NOMO-1 treated with DMSO at 0.1 percent for 48 hours (cell line): ENCODE results near the gene CD3D.

ENCODE experiments used
- DNase-seq: peaks from one replicate; lab custom pipeline; 2025; ENCODE audit not compliant: unreplicated experiment; lab: John Stamatoyannopoulos, UW

CD3D gene

DNA sequence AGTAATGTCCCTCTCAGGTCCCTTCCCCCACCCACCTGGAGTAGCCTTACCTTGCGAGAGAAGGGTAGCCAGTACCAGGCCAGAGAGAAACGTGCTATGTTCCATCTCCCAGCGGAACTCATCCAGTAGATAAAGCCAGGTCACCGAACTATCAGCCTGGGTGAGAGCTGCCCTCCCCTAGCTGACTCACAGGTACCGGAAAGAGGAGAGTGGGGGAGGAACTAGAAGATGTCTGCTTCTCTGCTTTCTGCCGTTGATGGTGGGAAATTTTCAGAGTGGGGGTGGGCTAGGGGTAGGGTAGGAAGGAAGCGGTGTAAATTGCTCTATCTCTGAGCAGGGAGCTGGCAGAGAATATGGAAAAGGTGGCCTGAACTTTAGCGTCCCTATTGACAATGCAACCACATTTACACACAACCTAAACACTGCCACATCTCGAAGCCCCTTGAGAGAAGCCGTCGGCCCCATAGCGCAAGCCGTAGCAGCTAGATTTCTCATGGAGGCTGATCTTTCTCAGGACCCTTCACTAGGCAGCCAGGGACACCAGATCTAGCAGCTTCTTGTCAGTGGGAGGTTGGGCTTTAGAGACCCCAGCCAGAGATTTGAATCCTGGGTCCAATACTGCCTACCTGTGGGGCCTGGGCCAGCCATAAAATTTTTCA is at the start of gene CD3D:
CD3D (minus strand) TSS at position 203 of the 659 bp plus-strand sequence; CDS start at position 105, 98 bp downstream.
- no peak for DNase-seq

DNA sequence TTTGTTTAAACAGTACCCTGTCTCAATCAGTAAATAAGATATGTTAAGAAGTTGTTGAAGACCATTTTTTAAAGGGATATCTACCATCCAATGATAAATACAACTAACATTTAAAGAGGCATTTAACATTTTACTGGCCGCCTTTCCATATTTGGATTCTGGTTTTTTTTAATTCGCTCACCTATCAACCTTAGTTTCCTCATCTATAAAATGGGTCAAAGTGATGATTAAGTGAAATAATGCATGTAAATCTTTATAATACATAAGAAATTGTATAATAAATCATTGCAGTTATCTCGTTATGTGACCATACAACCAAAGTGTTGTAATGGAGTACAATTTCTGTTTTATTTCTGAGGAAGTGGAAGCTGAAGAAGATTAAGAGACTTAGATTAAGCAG is 41.2 kb upstream of the CD3D start:
- DNase-seq: no peak

DNA sequence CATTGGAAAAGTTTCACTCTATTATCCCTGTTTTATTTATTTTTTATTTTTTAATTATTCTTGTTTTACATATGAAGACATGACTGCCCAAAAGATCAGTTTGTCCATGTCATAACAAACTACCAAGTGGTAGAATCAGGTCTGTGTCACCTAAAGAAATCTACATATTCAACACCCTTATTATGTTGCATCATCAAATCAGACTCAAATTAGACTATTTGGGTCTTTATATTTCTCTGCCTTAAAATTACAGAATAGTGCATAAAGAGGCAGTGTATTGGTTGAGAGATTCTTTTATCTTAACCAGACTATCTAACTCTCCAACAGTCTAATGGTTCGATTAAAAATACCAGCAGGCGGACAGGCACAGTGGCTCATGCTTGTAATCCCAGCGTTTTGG is 40.4 kb upstream of the CD3D start:
- no peak for DNase-seq

DNA sequence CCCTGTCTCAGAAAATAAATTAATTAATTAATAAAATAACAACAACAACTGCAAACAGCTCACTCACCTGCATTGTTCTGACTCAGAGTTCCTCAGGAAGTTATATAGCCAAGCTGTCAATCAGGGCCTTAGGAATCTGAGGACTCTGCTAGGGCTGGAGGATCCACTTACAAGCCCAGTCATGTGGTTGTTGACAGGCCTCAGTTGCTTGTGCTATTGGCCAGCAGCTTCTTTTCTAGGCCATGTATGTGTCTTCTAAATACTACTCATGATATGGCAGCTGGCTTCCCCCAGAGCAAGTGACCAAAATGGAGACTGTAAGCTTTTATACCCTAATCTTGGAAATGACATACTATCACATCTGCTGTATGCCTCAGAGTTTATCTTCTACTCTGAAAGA is 38.1 kb upstream of the CD3D start:
- no peak for DNase-seq

DNA sequence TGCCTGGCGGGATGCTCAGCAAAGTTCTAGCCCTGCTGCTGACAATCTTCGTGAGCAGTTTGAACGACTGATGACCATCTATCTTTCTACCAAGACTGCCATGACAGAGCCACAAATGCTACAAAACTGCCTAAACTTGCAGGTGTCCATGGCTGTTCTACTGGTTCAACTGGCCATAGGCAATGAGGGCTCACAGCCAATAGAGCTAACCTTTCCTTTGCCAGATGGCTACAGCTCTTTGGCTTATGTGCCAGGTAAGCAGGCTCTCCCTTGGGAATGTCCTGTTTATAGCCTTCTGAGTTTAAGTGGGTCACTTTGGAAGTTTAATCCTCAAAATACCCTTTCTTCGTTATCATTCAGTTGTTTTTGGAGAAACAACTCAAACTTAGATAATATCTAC is 37.0 kb upstream of the CD3D start:
- DNase-seq: no peak

DNA sequence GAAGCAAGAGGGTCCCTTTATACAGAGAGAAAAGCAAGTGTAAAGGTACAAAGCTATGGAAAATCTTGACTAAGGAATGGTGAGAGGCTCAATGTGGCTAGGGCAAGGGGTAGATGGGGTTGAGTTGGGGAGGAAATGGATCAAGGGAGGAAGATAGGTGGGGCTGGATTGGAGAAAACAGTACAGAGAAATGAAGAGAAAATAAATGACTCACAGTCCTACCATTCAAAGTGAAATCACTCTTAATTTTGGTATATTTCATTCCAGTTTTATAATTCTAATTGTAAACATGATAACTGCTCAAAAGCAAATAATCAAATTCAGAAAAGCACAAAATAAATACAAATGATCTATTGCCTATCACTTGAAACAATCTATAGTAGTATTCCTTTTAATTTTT is 33.5 kb upstream of the CD3D start:
- DNase-seq: no peak

DNA sequence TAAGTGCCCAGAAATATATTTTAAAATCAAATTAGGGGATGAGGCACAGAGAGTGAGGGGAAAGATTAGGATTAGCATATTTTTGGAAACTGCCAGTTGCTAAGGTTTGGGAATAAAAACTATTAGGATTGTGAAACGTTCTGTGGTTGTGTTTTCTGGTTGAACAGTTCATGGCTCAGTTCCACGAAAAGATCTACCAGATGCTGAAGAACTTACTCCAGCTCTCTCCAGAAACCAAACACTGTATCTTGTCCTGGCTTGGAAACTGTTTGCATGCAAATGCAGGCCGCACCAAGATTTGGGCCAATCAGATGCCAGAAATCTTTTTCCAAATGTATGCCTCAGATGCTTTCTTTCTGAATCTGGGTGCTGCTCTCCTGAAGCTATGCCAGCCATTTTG is 32.2 kb upstream of the CD3D start:
- DNase-seq: no peak

DNA sequence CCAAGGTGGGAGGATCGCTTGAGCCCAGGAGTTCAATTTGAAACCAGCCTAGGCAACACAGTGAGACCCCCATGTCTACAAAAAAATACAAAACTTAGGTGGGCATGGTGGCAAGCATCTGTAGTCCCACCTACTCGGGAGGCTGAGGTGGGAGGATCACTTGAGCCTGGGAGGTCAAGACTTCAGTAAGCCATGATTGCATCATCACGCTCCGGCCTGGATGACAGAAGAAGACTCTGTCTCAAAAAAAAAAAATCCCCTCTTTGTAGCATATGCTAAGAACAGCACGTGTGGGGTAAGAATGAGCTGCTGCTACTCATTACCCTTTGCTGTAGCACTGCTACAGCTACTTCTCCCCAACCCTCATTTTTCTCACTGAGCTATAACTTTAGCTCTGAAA is 31.4 kb upstream of the CD3D start:
- no peak for DNase-seq

DNA sequence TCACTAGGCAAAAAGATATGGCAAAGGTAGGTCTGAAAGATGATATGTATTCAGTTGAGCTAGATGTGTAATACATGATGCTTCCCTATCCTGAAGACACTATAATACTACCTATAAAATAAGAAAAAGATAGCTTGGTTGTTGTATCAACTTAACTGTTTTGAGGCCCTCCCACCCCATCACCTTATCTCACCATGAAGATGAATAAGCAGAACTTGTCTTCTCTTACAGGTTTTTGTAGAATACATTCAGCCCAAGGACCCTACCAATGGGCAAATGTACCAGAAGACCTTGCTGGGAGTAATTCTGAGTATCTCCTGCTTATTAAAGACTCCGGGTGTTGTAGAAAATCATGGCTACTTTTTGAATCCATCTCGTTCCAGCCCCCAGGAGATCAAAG is 30.8 kb upstream of the CD3D start:
- DNase-seq: no peak

DNA sequence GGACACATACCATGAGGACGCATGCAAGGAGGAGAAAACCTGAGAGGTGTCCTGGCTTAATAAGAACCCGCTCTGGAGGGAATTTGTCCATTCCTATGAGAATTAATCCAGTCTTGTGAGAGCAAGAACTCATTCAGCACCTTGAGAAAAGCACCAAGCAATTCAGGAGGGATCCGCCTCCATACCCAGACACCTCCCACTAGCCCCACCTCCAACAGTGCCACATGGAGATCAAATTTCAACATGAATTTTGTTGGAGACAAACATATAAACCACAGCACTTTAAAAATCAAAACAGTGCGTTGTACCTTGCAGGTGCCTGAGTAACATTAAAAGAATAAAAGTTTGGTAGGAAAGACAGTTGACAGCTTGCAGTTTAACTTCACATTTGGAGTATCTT is 28.3 kb upstream of the CD3D start:
- DNase-seq: no peak

DNA sequence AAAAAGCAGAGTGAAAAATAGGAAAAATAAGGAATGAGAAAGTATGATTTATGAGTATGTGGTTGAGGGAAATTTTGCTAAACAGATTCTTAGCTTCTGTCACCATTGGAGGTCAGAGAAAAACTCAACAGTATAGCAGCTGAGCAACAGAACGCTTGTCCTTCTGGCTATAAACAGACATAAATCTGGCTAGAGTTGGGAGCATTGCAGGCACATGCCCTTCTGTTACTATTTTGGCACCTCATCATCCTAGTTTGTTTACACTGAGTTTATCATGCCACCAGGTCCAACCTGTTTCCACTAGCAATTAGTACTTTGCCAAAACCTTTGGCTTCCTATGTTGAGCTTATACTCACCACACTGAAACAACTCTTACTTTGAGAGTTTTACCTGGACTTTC is 23.8 kb upstream of the CD3D start:
- no peak for DNase-seq

DNA sequence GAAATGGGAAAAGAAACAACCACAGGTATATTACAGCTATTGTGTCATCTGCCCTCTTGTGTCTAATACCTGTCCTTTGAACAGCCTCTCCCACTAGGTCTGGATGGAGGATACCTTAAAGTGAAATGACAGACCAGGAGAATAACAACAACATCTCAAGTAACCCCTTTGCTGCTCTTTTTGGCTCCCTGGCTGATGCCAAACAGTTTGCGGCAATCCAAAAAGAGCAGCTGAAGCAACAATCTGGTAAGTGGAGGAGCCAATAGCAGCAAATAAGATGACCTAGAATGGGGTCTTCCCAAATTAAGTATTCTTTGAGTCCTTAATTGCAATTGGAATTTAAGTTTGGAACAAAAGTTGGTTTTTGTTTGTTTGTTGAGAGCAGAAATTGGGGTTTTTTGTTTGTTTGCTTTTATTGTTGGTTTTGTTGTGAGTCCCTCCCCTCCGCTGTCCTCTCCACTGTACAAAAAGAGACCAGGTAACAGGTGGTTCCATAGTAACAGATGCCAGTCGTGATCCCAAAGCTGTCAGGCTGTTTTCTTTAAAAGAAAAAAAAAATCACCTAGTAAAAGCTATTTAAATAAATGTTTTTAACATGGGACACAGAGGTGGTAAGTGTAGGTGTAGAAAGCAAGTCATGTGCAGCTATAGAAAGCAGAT is 22.6 kb upstream of the CD3D start:
- DNase-seq: no peak

DNA sequence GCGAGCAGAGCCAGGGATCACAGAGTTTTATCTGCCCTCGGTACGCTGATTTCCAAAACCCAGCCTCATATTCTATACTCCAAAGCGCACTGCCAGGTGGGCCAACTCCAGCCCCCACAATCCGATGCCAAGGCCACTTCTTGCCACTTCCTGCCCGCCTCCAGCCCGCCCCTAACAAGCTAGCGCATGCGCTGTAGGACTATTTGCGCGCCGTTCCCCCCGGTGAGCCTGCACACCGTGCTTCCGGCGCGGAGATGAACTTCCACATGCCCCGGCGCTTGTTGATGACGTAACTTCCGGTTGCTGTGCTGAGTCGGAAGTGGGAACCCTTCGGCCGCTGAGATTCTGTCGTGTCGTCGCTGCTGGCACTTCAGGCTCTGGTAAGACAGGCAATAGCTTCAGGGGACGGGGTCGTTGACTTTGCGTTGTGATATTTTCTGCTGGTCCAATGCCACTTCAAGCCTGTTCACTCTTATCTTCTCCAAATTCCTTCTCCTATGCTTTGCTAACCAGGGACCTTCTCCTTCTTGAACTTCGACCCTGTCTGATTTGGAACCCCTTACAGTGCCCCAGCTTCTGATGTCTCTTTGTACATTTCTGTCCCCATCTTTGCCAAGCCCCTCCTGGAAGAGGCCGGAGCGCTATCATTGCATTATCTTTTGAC is 16.9 kb upstream of the CD3D start, which contains the start of gene UBE4A:
UBE4A (plus strand) TSS at position 306 of the 664 bp plus-strand sequence. CDS start 5,481 bp downstream, outside the sequence.
- peak; percentile 89 for DNase-seq

DNA sequence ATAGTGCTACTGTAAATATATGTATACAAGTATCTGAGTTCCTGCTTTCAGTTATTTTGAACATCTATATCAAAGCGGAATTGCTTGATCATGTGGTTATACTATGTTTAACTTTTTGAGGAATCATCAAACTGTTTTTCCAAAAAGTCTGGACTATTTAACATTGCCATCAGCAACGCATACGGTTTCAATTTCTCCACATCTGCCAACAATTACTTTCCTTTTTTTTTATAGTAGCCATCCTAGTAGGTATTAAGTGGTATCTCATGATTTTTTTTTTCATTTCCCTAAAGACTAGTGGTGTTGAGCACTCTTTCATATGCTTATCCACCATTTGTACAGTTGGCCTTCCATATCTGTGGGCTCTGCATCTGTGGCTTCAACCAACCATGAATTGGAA is 15.6 kb upstream of the CD3D start:
- no peak for DNase-seq

DNA sequence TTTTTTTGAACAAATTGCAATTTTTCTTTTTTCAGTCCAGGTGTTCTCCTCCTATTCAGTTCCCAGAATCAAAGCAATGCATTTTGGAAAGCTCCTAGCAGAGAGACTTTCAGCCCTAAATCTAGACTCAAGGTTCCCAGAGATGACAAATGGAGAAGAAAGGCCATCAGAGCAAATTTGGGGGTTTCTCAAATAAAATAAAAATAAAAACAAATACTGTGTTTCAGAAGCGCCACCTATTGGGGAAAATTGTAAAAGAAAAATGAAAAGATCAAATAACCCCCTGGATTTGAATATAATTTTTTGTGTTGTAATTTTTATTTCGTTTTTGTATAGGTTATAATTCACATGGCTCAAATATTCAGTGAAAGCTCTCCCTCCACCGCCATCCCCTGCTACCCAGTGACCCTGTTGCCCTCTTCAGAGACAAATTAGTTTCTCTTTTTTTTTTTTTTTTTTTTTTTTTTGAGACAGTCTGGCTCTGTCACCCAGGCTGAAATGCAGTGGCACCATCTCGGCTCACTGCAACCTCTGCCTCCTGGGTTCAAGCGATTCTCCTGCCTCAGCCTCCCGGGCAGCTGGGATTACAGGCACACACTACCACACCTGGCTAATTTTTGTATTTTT is 10.7 kb upstream of the CD3D start:
- peak; percentile 21 for DNase-seq

DNA sequence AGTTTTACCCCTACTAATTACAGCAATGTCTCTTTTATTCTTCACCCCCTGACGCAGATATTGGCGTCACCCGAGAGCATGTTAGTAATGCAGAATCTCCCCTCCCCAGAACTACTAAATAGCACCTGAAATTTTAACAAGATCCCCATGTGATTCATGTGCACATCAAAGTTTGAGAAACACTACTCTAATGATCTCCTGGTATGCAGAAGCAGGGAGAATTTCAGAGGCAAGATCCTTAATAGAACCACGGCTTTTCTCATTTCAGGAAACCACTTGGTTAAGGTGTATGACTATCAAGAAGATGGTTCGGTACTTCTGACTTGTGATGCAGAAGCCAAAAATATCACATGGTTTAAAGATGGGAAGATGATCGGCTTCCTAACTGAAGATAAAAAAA is 7.0 kb upstream of the CD3D start:
- DNase-seq: no peak

DNA sequence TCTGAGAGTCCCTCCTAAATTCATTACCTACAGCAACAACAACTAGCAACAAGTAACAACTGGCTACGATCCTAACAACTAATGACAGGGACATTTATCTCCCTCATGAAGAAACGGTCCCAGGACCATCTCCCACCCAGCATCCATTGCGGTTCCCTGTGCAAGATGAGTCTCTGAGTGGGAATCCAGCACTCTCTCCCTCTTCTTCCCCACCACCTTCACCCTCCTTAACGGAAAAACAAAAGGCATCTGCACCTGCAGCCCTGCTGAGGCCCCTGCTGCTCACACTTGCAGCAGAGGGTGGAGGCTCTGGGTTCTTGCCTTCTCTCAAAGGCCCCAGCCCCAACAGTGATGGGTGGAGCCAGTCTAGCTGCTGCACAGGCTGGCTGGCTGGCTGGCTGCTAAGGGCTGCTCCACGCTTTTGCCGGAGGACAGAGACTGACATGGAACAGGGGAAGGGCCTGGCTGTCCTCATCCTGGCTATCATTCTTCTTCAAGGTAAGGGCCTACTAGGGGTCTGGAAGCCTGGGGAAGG is 1.5 kb upstream of the CD3D start, which contains the start of gene CD3G:
CD3G (plus strand) TSS at position 364 of the 535 bp plus-strand sequence; CDS start at position 444, 80 bp downstream.
- no peak for DNase-seq

DNA sequence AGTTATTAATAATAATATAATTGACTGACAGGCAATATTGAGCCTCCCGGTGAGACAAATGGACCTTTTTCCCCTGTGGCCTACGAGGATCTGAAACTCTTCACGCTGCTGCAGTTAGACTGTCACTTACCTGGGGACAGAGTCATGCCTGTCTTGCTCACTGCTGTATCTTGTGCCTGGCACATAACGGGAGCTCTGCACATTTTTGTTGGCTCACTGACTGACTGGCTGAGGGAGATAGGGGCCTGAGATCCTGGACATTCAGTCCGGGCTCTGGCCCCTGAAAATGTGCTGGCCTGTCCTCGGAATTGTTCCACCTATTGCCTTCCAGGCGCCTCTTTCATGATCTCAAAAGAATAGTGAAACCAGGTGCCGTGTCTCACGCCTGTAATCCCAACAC is 743 bp upstream of the CD3D start:
- no peak for DNase-seq

DNA sequence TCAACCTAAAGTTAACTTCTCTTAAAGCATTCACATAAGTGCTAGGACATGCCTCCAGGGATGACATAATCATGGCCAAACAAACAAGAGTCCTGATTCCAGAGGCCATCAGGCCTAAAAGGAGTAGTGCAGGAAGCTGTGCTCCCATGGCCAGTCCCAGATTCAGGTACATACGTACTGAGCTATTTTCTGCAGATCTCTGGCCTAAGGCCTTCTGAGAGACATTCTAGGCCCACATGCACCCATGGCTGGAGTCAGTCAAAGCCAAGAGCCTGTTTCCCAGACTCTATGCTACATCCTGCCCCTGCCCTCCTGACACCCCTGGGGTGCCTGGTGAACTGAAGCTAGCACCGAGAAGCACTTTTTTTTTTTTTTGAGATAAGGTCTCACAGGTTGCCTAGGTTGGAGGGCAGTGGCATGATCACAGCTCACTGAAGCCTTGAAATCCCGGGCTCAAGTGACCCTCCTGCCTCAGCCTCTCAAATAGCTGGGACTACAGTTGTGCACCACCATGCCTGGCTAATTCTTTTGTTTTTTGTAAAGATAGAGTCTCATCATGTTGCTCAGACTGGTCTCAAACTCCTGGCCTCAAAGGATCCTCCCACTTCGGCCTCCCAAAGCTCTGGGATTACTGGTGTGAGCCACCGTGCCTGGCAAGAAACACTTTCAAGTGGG is 553 bp downstream of the CD3D start:
- DNase-seq: no peak

DNA sequence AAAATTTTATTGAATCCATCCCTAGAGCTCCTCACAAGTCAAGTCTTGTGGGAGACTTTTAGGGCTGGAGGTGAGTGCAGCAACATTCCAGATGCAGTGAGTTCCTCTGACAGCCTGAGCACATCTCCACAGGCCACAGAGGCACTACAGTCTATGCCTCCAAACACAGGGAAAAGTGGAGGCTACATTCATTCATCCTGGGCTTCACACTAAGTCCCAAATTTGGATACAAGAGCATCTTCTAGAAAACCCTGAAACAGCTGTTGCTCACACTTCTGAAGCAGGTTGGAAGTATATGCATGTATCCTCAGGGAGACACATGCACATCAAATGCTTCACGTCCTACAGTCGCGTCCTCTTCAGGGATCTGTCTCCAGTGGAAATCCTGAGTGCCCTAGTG is 1.2 kb downstream of the CD3D start:
- no peak for DNase-seq

DNA sequence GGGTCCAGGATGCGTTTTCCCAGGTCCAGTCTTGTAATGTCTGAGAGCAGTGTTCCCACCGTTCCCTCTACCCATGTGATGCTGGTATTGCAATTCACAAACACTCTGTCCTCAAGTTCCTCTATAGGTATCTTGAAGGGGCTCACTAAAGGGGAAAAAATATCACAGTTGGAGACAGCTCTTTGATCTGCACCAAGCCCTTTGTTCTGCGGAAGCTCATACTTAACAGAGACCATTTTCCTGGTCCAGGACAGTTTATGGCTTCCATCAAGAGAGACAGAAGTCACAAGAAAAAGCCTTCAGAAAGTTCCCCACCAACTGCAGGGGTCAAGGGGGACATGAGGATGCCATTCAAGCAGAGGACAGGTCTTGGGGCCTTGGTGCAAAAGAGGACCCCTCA is 2.1 kb downstream of the CD3D start:
- no peak for DNase-seq
